HepG2 (cell line): ENCODE results near the gene LSM10. TPM values are rescaled to one million over a fixed set of nuclear protein-coding genes. Genes with fewer than 3 reads are reported as not detected.

ENCODE experiments used
- FOXA1 ChIP-seq, 2 experiments: fragments of 450-650 bp in 1 of 2; sonication (generic) in 1 of 2; formaldehyde crosslinking in 1 of 2; IDR thresholded peaks; 2 replicates each; pipeline versions ENCODE4 v1.4.0 to v1.6.1; 2016 to 2020; ENCODE audit warnings: missing genetic modification reagents in 1 of 2
- ISX ChIP-seq: sonication (generic); formaldehyde crosslinking; conservative IDR thresholded peaks from 2 replicates; pipeline ENCODE4 v1.5.0; 2020; ENCODE audit warnings: missing genetic modification reagents
- MAX ChIP-seq: IDR thresholded peaks from 2 replicates; pipeline ENCODE4 v1.6.1; 2012; ENCODE audit warnings: inconsistent platforms
- MEIS2 ChIP-seq: sonication (generic); formaldehyde crosslinking; IDR thresholded peaks from 2 replicates; pipeline ENCODE4 v1.9.0; 2021; ENCODE audit warnings: mild to moderate bottlenecking, missing genetic modification reagents
- MLLT10 ChIP-seq: sonication (generic); formaldehyde crosslinking; IDR thresholded peaks from 2 replicates; pipeline ENCODE4 v1.4.0; 2020; ENCODE audit warnings: missing genetic modification reagents
- MXI1 ChIP-seq: IDR thresholded peaks from 3 replicates; pipeline ENCODE4 v1.6.1; 2012; ENCODE audit warnings: low read depth, low read length, inconsistent platforms, borderline replicate concordance
- NFATC3 ChIP-seq: sonication (generic); formaldehyde crosslinking; IDR thresholded peaks from 2 replicates; pipeline ENCODE4 v1.5.1; 2020; ENCODE audit warnings: mild to moderate bottlenecking, missing genetic modification reagents
- NFYB ChIP-seq: sonication (generic); formaldehyde crosslinking; IDR thresholded peaks from 2 replicates; pipeline ENCODE4 v1.4.0; 2020; ENCODE audit warnings: missing genetic modification reagents
- POGZ ChIP-seq: sonication (generic); formaldehyde crosslinking; IDR thresholded peaks from 2 replicates; pipeline ENCODE4 v1.4.0; 2020; ENCODE audit warnings: mild to moderate bottlenecking, missing genetic modification reagents
- SMAD3 ChIP-seq: sonication (generic); formaldehyde crosslinking; IDR thresholded peaks from 2 replicates; pipeline ENCODE4 v1.4.0; 2020; ENCODE audit warnings: missing genetic modification reagents
- SOX6 ChIP-seq, 2 experiments: fragments of 450-650 bp in 1 of 2; sonication (generic) in 1 of 2; formaldehyde crosslinking in 1 of 2; IDR thresholded peaks; 2 replicates each; pipeline versions ENCODE4 v1.4.0 to v1.6.1; 2017 to 2020; ENCODE audit warnings: antibody characterized with exemption in 1 of 2, mild to moderate bottlenecking in 1 of 2, missing genetic modification reagents in 1 of 2
- XRCC5 ChIP-seq: fragments of 200-400 bp; formaldehyde crosslinking; optimal IDR thresholded peaks from 2 replicates; pipeline ENCODE3; 2017; ENCODE audit warnings: mild to moderate bottlenecking, low read length
- ZBTB43 ChIP-seq: sonication (generic); formaldehyde crosslinking; conservative IDR thresholded peaks from 2 replicates; pipeline ENCODE4 v1.4.0; 2020; ENCODE audit warnings: missing genetic modification reagents
- ZNF225 ChIP-seq: sonication (generic); formaldehyde crosslinking; IDR thresholded peaks from 2 replicates; pipeline ENCODE4 v1.4.0; 2020; ENCODE audit warnings: mild to moderate bottlenecking, missing genetic modification reagents
- ZNF496 ChIP-seq: sonication (generic); formaldehyde crosslinking; IDR thresholded peaks from 2 replicates; pipeline ENCODE4 v1.8.1; 2023; ENCODE audit warnings: mild to moderate bottlenecking, moderate library complexity, missing genetic modification reagents; ENCODE audit not compliant: insufficient replicate concordance
- polyA plus RNA-seq, 8 experiments: library from polyadenylated mRNA; depleted of rRNA in 3 of 8; stranded (reverse) in 7 of 8; unstranded in 1 of 8; fragments of >200 nt; fragmentation: Illumina TruSeq in 4 of 8; extraction: Trizol in 4 of 8; gene quantifications; 2 replicates each; pipeline versions ENCODE4 v1.2.1 to v1.2.3, GENCODE V29; 2011 to 2016; ENCODE audit warnings: low read depth in 4 of 8, missing spikeins in 1 of 8, mixed read lengths in 1 of 8; ENCODE audit not compliant: insufficient read depth in 1 of 8
- total RNA-seq, 5 experiments: library from RNA; depleted of rRNA; stranded (reverse); fragments of >200 nt; fragmentation: Illumina TruSeq; extraction: Trizol; gene quantifications; 2 replicates each; pipeline ENCODE4 v1.2.3, GENCODE V29; 2016; ENCODE audit warnings: low read depth in 1 of 5
- TF ChIP-seq, protein P1 (sequence below): sonication (generic); formaldehyde crosslinking; IDR thresholded peaks from 2 replicates; pipeline ENCODE4 v1.4.0; 2020; ENCODE audit warnings: missing genetic modification reagents, borderline replicate concordance
- TF ChIP-seq, protein P2 (sequence below): sonication (generic); formaldehyde crosslinking; IDR thresholded peaks from 2 replicates; pipeline ENCODE4 v1.4.0; 2020; ENCODE audit warnings: mild to moderate bottlenecking, missing genetic modification reagents, borderline replicate concordance

LSM10 gene
- total and polyA plus RNA-seq, 2 of the 13 experiments (the other 11 are each of a cell fraction or from before 2014, with no cell fraction given): 14.0 to 52.0 TPM

- TF ChIP-seq, protein P1, sequence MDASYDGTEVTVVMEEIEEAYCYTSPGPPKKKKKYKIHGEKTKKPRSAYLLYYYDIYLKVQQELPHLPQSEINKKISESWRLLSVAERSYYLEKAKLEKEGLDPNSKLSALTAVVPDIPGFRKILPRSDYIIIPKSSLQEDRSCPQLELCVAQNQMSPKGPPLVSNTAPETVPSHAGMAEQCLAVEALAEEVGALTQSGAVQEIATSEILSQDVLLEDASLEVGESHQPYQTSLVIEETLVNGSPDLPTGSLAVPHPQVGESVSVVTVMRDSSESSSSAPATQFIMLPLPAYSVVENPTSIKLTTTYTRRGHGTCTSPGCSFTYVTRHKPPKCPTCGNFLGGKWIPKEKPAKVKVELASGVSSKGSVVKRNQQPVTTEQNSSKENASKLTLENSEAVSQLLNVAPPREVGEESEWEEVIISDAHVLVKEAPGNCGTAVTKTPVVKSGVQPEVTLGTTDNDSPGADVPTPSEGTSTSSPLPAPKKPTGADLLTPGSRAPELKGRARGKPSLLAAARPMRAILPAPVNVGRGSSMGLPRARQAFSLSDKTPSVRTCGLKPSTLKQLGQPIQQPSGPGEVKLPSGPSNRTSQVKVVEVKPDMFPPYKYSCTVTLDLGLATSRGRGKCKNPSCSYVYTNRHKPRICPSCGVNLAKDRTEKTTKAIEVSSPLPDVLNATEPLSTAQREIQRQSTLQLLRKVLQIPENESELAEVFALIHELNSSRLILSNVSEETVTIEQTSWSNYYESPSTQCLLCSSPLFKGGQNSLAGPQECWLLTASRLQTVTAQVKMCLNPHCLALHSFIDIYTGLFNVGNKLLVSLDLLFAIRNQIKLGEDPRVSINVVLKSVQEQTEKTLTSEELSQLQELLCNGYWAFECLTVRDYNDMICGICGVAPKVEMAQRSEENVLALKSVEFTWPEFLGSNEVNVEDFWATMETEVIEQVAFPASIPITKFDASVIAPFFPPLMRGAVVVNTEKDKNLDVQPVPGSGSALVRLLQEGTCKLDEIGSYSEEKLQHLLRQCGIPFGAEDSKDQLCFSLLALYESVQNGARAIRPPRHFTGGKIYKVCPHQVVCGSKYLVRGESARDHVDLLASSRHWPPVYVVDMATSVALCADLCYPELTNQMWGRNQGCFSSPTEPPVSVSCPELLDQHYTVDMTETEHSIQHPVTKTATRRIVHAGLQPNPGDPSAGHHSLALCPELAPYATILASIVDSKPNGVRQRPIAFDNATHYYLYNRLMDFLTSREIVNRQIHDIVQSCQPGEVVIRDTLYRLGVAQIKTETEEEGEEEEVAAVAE (CRISPR knock-in tag): peak; percentile 99
- TF ChIP-seq MEIS2: peak; percentile 39; the same call in 1 of the 2 replicates
- TF ChIP-seq ZNF496 (CRISPR knock-in tag): no peak
- peak; percentile 61 for TF ChIP-seq XRCC5
- TF ChIP-seq NFATC3 (CRISPR knock-in tag): no peak
- no peak for TF ChIP-seq FOXA1 (IDR thresholded peaks at IDR 0.05)
- TF ChIP-seq FOXA1 (CRISPR knock-in tag; IDR thresholded peaks at IDR 0.05): peak; percentile 25; the same call in 1 of the 2 replicates
- 0 out of 2 replicates have a peak, but pooled peaks have one; percentile 48 for TF ChIP-seq POGZ (CRISPR knock-in tag)
- no peak for TF ChIP-seq MLLT10 (CRISPR knock-in tag)
- peak; percentile 49; the same call in 1 of the 2 replicates for TF ChIP-seq SMAD3 (CRISPR knock-in tag)
- TF ChIP-seq ZBTB43 (CRISPR knock-in tag): 0 out of 2 replicates have a peak, but pooled peaks have one; percentile 23
- peak; percentile 94; the same call in 2 of the 3 replicates for TF ChIP-seq MXI1
- TF ChIP-seq MAX: peak; percentile 64
- TF ChIP-seq ZNF225 (CRISPR knock-in tag): 0 out of 2 replicates have a peak, but pooled peaks have one; percentile 56
- no peak for TF ChIP-seq SOX6 (IDR thresholded peaks at IDR 0.05)
- TF ChIP-seq SOX6 (CRISPR knock-in tag; IDR thresholded peaks at IDR 0.05): peak; percentile 40
- TF ChIP-seq ISX (CRISPR knock-in tag): 0 out of 2 replicates have a peak, but pooled peaks have one; percentile 79
- peak; percentile 82 for TF ChIP-seq NFYB (CRISPR knock-in tag)
- TF ChIP-seq, protein P2, sequence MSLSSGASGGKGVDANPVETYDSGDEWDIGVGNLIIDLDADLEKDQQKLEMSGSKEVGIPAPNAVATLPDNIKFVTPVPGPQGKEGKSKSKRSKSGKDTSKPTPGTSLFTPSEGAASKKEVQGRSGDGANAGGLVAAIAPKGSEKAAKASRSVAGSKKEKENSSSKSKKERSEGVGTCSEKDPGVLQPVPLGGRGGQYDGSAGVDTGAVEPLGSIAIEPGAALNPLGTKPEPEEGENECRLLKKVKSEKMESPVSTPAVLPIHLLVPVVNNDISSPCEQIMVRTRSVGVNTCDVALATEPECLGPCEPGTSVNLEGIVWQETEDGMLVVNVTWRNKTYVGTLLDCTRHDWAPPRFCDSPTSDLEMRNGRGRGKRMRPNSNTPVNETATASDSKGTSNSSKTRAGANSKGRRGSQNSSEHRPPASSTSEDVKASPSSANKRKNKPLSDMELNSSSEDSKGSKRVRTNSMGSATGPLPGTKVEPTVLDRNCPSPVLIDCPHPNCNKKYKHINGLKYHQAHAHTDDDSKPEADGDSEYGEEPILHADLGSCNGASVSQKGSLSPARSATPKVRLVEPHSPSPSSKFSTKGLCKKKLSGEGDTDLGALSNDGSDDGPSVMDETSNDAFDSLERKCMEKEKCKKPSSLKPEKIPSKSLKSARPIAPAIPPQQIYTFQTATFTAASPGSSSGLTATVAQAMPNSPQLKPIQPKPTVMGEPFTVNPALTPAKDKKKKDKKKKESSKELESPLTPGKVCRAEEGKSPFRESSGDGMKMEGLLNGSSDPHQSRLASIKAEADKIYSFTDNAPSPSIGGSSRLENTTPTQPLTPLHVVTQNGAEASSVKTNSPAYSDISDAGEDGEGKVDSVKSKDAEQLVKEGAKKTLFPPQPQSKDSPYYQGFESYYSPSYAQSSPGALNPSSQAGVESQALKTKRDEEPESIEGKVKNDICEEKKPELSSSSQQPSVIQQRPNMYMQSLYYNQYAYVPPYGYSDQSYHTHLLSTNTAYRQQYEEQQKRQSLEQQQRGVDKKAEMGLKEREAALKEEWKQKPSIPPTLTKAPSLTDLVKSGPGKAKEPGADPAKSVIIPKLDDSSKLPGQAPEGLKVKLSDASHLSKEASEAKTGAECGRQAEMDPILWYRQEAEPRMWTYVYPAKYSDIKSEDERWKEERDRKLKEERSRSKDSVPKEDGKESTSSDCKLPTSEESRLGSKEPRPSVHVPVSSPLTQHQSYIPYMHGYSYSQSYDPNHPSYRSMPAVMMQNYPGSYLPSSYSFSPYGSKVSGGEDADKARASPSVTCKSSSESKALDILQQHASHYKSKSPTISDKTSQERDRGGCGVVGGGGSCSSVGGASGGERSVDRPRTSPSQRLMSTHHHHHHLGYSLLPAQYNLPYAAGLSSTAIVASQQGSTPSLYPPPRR (CRISPR knock-in tag): no peak
Measured at GRCh38 chr1:36397378-36398230, at the start of gene LSM10 (continued).
